ENCODE data around the gene TNFAIP3.

Gene TNFAIP3

DNA sequence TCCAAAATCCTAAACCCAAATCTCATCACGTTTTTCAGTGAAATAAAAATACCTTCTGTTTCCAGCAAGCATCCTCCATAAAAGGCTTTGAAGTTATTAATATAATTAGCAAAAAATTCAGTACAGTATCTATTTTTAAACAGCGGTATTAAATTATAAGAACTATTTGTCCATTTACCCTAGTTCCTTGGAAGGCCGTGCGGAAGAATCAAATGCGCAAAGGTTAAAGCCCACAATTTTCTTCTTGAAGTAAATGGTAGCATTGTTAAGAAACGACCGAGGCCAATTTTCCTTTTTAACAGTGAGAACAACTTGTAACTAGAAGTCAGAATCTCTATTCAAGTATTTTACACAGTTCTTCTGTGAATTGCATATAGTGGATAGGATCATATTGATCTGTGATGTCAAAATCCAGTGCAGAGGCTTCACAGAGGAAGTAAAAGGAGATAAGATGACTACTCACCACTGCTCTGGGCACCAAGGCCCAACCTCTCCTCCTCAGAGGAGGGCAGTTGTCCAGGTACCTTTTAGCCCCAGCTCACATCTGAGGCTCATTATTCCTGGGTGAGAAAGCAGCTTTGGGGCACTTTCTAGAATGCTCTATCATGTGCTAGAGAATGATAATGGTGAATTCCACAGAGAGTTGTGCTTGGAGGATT, 36.3 kb downstream of the TNFAIP3 start:
- DNase-seq (ENCODE audit: low spot score): no peak

DNA sequence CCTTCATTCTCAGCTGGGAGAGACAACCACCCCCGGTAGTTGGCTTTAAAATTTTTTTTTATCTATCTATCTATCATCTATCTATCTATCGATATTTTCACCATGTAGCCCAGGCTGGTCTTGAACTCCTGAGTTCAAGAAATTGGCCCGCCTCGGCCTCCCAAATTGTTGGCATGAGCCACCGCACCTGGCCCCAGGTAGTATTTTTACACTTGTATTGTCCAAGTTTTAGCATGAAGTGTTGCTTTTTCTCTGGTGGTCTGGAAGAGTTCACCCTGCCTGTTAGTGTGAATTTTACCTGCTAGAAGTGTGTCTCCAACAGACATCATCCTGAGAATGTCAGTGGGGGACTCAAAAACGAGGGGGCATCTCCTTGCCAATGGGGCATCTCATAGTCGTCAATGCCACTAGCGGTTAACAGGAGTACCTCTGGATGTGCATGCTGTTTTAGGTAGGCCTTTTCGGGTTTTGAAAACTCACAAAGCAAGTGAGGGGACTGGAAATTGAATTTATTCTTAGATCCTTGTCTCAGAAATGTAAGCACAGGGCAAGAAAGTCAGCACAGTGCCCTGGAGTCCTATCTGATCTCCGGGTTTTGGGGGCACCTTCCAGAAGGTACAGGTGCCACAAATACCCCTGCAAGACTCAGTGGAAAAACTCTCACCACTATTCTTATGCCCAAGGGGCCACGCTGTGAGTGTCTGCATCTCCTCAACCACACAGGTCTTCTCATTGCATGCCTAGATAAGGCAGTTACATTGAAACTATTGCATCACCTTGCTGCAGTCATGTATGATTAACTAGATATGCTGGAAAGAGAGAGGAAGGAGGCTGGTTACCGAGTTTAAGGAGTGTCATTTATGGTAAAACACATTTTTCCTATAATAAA, 37.1 kb downstream of the TNFAIP3 start:
- no peak for DNase-seq (ENCODE audit: low spot score)

DNA sequence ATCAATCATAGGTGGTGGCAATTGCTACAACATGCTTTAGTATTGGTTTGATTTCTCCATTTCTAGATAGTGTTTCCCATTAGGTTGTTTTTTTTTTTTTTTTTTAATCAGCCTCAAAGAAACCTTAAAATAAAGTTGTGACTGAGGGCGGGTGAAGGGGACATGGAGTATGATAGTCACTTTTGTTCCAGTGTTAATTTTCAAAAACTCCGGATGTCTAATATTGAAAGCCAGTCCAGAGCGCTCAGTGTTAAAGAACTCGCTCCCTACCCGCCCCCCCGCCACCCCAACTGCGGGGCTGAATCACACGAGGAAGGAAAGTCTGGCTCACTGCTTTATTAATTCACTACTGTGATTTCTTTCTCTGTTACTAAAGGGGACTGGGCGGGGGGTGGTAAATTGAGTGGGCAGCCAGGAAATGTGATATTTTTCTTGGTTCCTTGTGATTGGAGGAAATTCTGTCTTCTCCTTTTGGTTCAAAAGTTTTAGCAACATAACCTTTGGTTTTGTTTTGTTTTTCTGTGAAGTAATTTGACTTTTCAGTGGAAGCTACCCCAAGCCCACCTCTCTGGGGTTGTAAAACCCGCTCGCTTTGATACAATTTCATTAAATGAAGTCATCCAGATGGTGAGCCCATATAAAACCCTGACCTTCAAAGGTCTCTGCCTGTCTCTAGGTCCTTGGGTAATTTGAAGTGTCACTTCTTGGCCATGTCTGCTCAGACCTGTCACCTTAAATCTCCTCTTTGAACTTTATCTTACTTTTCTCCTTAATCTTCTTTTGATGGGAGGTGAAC, 38.0 kb downstream of the TNFAIP3 start:
- no peak for DNase-seq (ENCODE audit: low spot score)

DNA sequence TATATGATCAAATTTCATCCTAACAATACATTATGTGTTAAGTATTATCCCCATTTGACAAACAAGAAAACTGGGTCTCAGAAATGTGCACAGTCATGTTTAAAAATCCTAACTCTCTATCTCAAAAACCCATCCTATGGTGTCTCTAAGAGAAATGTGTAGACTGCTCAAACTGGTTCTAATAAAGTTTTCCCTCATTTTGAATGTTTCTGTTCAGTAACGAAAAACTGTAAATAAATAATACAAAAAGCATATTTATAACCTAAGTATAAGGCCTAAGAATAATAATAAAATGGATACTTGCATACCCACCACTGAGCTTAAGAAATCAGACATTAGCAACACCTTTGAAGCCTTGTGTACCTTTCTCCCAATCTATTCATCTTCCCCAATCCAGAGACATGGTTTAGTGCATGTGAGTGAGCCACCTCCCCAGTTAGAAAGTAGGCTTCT, 39.0 kb downstream of the TNFAIP3 start:
- DNase-seq (ENCODE audit: low spot score): no peak

DNA sequence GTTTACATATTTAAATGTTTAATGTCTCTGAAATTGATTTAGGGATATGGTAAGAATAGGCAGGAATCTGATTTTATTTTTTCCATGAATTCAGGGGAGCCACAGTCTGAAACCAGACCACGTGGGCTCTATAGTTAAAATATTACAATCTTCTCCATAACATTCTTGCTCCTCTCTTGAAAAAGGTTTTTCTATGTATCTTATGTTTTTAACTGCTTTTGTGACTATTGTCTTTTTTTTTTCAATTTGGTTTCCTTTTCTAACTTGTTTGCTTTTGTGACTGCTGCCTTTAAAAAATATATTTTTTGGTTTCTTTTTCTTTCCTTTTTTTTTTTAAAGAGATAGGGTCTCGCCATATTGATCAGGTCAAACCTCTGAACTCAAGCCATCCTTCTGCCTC, 40.1 kb downstream of the TNFAIP3 start:
- no peak for DNase-seq (ENCODE audit: low spot score)

DNA sequence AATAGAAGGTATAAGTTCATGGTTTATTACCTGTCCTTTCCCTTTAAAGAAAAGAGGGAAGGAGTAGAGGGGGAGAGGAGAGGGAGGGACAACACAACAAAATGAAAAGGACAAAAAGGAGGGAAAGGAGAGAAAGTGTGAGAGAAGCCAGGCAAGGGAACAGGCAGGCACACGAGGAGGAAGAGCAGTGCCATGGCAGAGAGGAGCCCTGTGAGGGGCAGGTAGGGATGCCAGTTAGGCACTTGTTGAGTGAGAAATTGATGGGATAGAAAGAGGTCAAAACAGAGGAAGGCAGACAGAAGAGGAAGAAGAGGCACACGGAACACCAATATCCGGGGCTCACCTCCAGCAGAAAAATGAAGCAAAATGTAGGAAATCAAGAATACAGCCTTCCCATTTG, 42.5 kb downstream of the TNFAIP3 start:
- DNase-seq (ENCODE audit: low spot score): no peak

DNA sequence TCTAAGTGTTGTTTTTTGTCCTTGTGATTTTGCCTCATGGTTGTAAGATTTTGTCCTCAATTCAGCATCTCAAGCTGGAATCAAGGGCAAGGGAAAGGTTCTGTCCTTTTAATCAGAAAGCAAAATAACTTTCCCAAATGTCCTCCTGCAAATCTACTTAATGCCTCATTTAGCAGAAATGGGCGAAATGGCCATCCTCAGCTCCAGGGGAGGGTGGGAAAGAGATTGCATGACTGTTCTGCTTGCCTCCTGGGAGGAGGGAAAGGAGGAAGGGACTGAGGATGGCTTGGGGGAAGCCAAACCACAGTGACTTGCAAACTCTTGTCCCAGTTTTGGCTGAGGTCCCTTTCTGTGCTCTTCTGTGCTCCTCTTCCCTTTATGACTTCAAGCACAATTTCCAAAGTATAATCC, 43.4 kb downstream of the TNFAIP3 start:
- DNase-seq (ENCODE audit: low spot score): no peak

DNA sequence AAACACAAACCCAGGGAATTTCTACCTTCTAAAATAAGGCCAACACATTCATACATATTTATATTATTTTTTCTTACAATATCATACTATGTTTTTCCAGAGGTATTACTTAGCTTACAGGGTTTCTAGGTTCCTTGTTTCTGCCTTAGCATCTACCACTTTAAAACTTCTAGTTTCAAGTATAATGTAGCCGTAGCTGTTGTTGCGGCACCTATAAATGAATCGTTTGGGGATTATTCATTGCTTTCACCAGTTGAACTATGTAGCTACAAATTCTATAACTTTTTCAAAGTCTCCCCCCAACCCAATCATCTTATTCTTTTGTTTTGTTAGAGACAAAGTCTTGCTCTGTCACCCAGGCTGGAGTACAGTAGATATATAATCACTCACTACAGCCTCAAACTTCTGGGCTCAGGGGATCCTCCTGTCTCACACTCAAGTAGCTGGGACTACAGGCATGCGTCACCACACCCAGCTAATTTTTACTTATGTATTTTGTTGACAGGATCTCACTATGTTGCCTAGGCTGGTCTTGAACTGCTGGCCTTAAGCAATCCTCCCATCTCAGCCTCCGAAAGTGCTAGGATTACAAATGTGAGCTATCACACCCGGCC, 43.9 kb downstream of the TNFAIP3 start:
- no peak for DNase-seq (ENCODE audit: low spot score)

DNA sequence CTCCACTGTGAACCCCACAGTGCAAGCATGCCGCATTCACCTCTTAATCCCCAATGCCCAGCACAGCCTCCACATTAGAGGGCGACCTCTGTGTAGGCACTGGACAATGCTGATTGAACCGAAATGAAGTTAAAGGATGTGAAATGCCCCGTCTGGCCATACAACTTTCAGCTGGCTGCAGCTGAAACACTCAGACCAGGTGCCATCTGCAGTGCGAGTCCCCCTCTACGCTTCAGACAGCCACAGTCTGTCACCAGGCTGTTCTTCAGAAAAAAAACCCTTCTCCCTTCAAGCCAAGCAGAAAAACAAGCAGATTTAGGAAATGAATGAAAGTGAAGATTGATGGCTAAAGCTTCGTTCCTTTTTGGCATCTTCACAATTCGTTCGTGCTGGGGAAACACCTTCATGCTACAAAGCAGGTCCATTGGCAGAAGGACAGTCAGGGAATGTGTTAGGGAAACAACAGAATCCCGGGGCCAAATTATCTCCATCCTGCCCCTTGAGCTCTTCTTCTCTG, 44.7 kb downstream of the TNFAIP3 start:
- no peak for DNase-seq (ENCODE audit: low spot score)

DNA sequence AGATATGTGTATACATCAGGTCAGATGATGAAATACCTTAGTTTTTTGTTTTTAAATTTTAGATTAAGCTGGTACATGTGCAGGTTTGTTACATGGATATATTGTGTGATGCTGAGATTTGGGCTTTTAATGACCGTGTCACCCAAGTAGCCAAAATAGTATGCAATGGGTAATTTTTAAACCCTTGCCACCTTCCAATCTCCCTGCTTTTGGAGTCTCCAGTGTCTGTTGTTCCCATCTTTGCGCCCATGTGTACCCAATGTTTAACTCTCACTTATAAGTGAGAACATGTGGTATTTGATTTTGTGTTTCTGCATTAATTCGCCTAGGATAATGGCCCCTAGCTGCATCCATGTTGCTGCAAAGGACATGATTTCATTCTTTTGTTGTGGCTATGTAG, 45.8 kb downstream of the TNFAIP3 start:
- no peak for DNase-seq (ENCODE audit: low spot score)

DNA sequence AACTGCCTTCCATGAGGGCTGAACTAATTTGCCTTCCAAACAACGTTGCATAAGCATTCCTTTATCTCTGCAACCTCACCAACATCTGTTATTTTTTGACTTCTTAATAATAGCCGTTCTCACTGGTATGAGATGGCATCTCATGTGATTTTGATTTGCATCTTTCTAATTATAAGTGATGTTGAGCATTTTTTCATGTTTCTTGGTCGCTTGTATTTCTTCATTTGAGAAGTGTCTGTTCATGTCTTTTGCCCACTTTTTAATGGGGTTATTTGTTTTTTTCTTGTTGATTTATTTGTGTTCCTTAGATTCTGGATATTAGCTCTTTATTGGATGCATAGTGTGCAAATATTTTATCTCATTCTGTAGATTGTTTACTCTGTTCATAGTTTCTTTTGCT, 46.4 kb downstream of the TNFAIP3 start:
- no peak for DNase-seq (ENCODE audit: low spot score)

DNA sequence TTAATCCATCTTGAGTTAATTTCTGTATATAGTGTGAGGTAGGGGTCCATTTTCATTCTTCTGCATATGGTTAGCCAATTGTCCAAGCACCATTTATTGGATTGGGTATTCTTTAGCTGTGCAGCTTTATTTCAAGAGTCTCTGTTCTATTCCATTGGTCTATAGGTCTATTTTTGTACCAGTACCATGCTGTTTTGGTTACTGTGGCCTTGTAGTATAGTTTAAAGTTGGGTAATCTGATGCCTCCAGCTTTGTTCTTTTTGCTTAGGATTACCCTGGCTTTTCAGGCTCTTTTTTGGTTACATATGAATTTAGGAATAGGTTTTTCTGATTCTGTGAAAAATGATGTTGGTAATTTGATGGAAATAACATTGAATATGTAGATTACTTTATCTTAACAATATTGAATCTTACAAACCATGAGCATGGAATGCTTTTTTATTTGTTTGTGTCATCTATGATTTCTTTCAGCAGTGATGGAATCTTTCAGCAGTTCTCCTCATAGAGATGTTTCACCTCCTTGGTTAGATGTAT, 47.0 kb downstream of the TNFAIP3 start:
- no peak for DNase-seq (ENCODE audit: low spot score)

DNA sequence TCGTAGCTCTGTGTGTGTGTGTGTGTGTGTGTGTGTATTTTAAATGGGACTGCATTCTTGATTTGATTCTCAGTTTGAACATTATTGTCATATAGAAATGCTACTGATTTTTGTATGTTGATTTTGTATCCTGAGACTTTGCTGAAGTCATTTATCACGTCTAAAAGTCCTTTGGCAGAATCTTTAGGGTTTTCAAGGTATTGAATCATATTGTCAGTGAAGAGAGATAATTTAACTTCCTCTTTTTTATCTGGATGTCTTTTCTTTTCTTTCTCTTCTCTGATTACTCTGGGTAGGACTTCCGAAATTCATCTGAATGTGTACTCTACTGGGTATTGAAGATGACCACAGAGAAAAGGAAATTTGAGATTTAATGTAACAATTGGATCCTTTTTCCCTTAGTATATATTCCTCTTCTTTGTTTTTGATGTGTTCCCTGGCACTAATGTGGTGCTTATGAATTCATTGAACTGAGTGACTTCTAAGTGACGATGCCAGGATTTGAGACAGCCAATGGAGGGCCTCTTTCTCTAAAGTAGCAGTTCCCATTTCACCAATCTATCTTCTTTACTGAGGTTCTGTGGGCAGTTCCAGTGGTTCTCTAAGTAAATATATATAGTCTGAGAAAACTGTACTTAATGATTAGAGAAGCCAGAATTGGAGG, 47.6 kb downstream of the TNFAIP3 start:
- no peak for DNase-seq (ENCODE audit: low spot score)

DNA sequence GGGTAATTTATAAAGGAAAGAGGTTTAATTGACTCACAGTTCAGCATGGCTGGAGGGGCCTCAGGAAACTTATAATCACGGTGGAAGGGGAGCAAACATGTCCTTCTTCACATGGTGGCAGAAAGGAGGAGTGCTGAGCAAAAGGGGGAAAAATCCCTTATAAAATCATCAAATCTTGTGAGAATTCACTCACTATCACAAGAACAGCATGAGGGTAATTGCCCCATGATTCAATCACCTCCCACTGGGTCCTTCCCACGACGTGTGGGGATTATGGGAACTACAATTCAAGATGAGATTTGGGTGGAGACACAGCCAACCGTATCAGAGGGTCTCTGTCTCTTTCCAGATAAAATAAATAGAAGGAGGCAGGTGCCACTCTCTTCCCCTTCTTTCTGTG, 48.7 kb downstream of the TNFAIP3 start:
- no peak for DNase-seq (ENCODE audit: low spot score)

DNA sequence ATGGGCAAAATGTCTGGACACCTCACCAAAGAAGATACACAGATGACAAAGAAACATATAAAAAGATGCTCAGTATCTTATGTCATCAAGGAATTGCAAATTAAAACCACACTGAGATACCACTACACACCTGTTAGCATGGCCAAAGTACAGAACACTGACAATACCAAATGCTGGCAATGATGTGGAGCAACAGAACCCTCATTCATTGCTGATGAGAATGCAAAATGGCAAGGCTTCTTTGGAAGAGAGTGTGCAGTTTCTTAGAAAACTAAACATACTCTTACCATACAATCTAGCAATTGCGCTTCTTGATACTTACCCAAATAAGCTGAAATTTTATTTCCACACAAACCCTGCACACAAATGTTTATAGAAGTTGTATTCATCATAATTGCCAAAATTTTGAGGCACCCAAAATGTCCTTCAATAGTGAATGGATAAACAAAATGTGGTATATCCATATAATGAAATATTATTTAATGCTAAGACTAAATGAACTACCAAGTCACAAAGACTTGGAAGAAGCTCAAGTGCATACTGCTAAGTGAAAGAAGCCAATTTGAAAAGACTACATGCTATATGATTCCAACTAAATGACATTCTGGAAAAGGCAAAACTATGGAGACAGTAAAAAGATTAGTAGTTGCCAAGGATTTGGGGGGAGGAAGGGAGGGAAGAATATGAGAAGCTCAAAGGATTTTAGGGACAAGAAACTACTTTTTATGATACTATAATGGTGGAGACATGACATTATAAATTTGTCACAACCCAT, 50.7 kb downstream of the TNFAIP3 start:
- DNase-seq (ENCODE audit: low spot score): no peak

DNA sequence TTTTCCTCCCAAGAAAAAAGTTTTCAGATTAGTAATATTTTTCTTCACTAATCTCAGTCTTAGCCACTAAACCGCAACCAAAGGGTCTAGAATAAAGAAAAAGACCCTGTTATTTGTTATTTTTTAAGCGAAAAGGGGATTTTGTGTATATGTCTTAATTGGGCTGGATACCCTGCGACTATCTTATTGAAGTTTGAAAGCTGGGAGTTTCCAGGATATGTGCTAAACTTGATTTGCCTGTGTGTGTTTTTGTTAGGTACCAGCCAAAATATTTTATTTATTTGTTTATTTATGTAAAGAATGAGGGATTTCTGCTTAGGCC, 52.4 kb downstream of the TNFAIP3 start:
- no peak for DNase-seq (ENCODE audit: low spot score)

DNA sequence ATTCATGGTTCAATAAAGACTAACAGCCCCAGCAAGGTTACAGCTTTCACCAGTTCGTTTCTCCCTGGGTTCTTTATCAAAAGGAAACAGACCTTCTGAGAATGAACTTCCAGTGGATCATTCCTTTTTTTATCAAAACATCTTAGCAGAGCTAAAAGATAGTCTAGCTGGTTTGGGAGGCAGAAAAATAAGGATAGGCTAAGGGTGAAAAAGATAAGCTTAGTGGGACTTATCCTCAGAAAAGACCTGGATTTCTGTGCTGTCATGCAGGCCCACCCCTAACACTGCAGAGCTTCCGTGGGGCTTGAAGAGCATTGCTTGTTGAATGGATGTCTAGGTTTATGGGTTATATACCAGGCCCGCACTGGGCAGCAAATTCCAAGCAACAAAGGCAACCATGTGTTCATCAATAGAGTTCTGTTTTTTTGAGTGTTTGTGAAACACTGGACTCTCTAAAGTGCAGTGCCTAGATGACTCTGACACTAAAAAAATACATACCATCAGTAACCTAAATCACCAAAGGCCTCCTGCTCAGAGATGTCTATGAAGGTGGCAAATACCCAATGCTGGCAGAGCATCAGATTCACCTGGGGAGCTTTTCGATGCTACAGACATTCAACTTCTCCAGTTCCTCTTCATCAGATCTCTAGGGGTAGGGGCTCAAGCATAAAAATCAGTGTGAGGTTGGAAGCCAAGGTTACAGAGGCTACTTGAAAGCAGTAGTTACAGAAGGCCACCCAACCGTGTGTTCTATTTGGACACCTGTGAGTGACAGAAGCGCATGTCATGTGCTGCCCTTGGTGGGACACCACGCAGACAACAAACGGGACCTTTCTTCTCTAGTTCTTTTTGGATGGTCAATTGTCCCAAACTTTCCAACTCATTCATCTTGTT, 53.0 kb downstream of the TNFAIP3 start:
- DNase-seq (ENCODE audit: low spot score): no peak

DNA sequence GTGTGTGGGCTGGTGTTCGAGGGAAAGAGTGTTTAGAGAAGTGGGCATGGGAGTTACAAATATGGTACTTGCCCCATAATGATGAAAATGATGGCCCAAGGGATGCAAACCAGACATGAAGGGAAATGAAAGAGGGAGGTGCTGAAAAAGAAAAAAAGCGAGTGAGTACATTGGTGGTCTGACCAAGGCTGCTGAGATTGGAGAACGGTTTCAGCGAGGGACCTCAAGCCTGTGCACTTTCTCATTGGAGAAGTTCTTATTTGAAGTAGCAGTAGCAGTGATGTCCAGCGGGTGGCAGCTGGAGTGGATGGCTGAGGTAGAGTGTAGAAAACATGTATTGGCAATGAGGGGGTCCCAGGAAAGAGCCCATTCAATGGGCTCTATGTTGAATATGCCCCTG, 54.8 kb downstream of the TNFAIP3 start:
- no peak for DNase-seq (ENCODE audit: low spot score)

DNA sequence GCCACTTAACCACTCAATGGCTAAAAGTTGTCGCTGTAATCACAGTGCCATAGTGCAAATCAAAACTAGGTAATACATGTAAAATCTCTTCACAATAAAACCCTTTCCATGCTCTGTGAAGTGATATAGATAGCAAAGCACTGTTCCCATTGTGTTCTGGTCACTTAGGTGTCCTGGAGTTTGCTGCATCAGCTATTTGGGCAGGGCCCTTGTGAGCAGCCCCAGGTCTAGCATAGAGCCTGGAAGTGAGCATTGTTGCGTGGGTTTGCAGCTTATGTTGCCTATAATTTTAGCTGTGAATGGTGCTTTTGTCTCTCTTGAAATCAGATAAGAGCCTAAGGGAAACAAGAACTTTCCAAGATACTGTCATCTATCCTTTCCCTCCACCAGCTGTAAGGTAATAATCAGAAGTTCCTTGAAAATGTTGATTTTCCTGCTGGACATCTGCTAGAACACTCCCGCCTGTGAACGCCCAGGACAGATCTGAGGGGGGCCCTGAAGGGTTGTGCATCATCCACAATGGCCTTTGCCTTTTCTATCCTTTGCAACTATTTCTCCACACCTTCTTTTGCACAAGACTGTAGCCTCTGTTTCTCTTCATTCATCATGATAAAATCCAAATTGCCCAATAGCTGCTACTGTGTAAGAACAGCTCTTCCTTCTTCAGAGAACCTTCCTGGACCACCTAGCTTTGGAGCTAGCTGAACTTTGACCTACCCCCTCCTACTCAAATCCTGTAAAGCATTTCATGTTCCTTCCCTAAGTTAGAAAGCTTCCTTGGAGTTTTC, 57.0 kb downstream of the TNFAIP3 start:
- no peak for DNase-seq (ENCODE audit: low spot score)
